ENCODE results near the gene GRAMD4. TPM values are rescaled to one million over a fixed set of nuclear protein-coding genes. Genes with fewer than 3 reads are reported as not detected.
"Not testable (repeated sequence)": the region's sequence is repeated elsewhere in the genome, so short reads cannot be mapped to it uniquely, and the experiment has no call there.

GRAMD4 gene
- polyA plus RNA-seq, 3 donors: 9.5 to 33.3 (median 12.6) TPM

DNA sequence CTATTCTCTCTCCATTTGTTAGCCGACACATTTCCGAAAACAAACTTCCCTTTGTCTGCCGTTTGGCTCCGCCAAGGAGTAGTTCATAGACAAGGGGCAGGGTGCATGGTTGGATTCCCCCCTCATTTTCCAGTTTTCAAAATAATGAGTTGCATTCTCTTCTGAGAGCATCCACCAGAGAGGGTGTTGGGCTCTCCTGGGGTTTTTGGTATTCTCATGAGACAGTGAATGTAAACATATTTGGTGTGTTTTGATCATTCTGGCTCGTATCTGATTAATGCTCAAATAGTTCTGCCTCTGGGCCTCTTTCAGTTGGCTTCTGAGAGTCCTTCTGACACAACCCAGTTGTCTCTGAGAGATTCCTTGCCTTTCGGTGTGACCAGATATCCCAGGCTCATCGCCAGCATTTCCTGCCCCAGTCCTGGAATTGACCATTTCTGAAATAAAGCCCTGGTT, 21.7 kb downstream of the GRAMD4 start:
- Histone ChIP-seq H3K27ac (ENCODE audit: low read depth in 1 of 2, low read length in 2 of 2) (no peak overlapping the region), H3K36me3 (replicated peaks in 1 of 2; ENCODE audit: control insufficient read depth in 1 of 2, insufficient read depth in 2 of 2, low read length in 2 of 2) (peaks cover 34 to 83% of the 10 kb centered on the region in 2 donors), H3K79me2 (ENCODE audit: insufficient read depth, low read length) (peaks cover 74% of the 10 kb centered on the region), H3K27me3 (ENCODE audit: control insufficient read depth in 2 of 2, insufficient read depth in 2 of 2, low read length in 2 of 2) (no peaks in the 10 kb centered on the region), H3K9me3 (replicated peaks in 1 of 2; ENCODE audit: control insufficient read depth in 1 of 2, insufficient read depth in 1 of 2, low read length in 2 of 2) (no peaks in the 10 kb centered on the region), H3K4me1 (ENCODE audit: control insufficient read depth in 1 of 2, insufficient read depth in 2 of 2, low read length in 2 of 2) (no peaks in the 10 kb centered on the region), H3K4me3 (replicated peaks in 1 of 3; ENCODE audit: low read depth in 2 of 3, low read length in 3 of 3) (no peak overlapping the region), H3K4me2 (replicated peaks; ENCODE audit: extremely low read depth, low read length, poor library complexity, severe bottlenecking) (no peak overlapping the region), H3K9ac (ENCODE audit: insufficient read depth, low read length, poor library complexity, severe bottlenecking) (no peak overlapping the region), H4K20me1 (ENCODE audit: insufficient read depth, low read length) (peaks cover 96% of the 10 kb centered on the region), H2AFZ (ENCODE audit: insufficient read depth, low read depth, low read length, poor library complexity, severe bottlenecking) (no peak overlapping the region)
- no peak for DNase-seq
- no peaks in the 10 kb centered on the region for H3K27me3 Mint-ChIP-seq (ENCODE audit: low read depth in 3 of 3)
- no peak overlapping the region for H3K4me3 Mint-ChIP-seq
- TF ChIP-seq, protein P1, sequence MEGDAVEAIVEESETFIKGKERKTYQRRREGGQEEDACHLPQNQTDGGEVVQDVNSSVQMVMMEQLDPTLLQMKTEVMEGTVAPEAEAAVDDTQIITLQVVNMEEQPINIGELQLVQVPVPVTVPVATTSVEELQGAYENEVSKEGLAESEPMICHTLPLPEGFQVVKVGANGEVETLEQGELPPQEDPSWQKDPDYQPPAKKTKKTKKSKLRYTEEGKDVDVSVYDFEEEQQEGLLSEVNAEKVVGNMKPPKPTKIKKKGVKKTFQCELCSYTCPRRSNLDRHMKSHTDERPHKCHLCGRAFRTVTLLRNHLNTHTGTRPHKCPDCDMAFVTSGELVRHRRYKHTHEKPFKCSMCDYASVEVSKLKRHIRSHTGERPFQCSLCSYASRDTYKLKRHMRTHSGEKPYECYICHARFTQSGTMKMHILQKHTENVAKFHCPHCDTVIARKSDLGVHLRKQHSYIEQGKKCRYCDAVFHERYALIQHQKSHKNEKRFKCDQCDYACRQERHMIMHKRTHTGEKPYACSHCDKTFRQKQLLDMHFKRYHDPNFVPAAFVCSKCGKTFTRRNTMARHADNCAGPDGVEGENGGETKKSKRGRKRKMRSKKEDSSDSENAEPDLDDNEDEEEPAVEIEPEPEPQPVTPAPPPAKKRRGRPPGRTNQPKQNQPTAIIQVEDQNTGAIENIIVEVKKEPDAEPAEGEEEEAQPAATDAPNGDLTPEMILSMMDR (IDR thresholded peaks at IDR 0.05): no peak
- H3K9me3 Mint-ChIP-seq: peaks cover 0 to 6% (median 0%) of the 10 kb centered on the region in 7 donors
- 88% methylated on average over 3 of the region's 7 CpGs for WGBS (ENCODE audit: insufficient coverage)
- no peaks in the 10 kb centered on the region for H3K4me1 Mint-ChIP-seq
- intact Hi-C loops (cut with micrococcal nuclease): no loop called here
- no peak overlapping the region for H3K27ac Mint-ChIP-seq
- H3K36me3 Mint-ChIP-seq: peaks cover 67 to 75% of the 10 kb centered on the region in 2 donors

DNA sequence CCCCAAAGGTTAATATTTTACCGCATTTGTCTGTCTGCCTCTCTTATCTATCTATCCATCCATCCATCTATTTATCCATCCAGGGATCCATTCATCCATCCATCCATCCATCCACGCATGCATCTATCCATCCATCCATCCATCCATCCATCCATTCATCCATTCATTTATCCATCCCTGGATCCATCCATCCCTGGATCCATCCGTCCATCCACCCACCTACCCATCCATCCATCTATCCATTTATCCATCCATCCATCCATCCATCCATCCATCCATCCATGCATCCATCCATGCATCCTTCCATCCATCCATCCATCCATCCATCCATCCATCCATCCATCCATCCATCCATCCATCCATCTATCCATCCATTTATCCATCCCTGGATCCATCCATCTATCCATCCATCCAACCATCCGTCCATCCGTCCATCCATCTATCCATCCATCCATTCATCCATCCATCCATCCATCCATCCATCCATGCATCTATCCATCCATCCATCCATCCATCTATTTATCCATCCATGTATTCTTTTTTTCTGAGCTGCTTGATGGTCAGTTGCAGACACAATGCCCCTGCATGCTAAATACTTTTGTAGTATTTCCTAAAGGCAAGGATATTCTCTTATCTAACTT, 22.8 kb downstream of the GRAMD4 start:
- H3K27me3 Mint-ChIP-seq (ENCODE audit: low read depth in 3 of 3): not testable (repeated sequence)

More for the DNA sequence above, 22.8 kb downstream of the GRAMD4 start:
- H3K4me3 Mint-ChIP-seq; H3K27ac ChIP-seq (ENCODE audit: low read depth in 1 of 2, low read length in 2 of 2); H3K9me3 ChIP-seq (replicated peaks in 1 of 2; ENCODE audit: control insufficient read depth in 1 of 2, insufficient read depth in 1 of 2, low read length in 2 of 2); intact Hi-C loops (cut with micrococcal nuclease); H3K27me3 ChIP-seq (ENCODE audit: control insufficient read depth in 2 of 2, insufficient read depth in 2 of 2, low read length in 2 of 2); H3K4me2 ChIP-seq (replicated peaks; ENCODE audit: extremely low read depth, low read length, poor library complexity, severe bottlenecking); H3K27ac Mint-ChIP-seq; H3K4me1 Mint-ChIP-seq; H3K4me3 ChIP-seq (replicated peaks in 1 of 3; ENCODE audit: low read depth in 2 of 3, low read length in 3 of 3); H3K9ac ChIP-seq (ENCODE audit: insufficient read depth, low read length, poor library complexity, severe bottlenecking); DNase-seq; H3K9me3 Mint-ChIP-seq; H2AFZ ChIP-seq (ENCODE audit: insufficient read depth, low read depth, low read length, poor library complexity, severe bottlenecking); H3K4me1 ChIP-seq (ENCODE audit: control insufficient read depth in 1 of 2, insufficient read depth in 2 of 2, low read length in 2 of 2): not testable (repeated sequence)
- H3K79me2 ChIP-seq (ENCODE audit: insufficient read depth, low read length): peaks cover 85% of the 10 kb centered on the region
- peaks cover 98% of the 10 kb centered on the region for H4K20me1 ChIP-seq (ENCODE audit: insufficient read depth, low read length)
- peaks cover 33 to 83% of the 10 kb centered on the region in 2 donors for H3K36me3 ChIP-seq (replicated peaks in 1 of 2; ENCODE audit: control insufficient read depth in 1 of 2, insufficient read depth in 2 of 2, low read length in 2 of 2)
- 86% methylated on average over 5 of the region's 5 CpGs for WGBS (ENCODE audit: insufficient coverage)
- H3K36me3 Mint-ChIP-seq: peaks cover 71 to 76% of the 10 kb centered on the region in 2 donors

Data from CD14-positive monocyte (primary cell).